ENCODE results near the gene ANO10. TPM values are rescaled to one million over a fixed set of nuclear protein-coding genes. Genes with fewer than 3 reads are reported as not detected.

Gene ANO10
- total RNA-seq, 1 experiment from 2014 or later = 26.6 TPM

DNA sequence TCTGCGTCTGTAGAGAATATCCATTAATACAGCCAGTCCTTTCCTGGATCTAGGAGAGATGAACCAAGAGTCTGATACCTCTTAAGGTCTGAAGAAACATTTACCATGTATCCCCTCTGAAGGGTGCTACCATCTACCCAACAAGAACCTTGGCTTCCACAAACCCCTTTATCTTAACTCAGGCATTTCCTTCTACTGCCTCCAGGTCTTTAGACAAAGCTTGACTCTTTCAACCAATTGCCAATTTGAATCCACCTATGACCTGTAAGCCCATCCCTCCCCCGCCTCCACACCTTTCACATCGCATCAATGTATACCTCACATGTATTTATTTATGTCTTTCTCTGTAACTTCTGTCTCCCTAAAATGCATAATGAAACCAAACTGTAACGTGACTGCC, 196.0 kb downstream of the ANO10 start:
- H3K27me3 ChIP-seq (ENCODE audit: control insufficient read depth, insufficient read depth, low read length) = no peaks in the 10 kb centered on the region
- H3K9me3 ChIP-seq (ENCODE audit: control insufficient read depth, insufficient read depth, low read depth, low read length) = no peaks in the 10 kb centered on the region
- CTCF ChIA-PET = no interaction called here
- no peak for TF ChIP-seq POLR2AphosphoS5 (IDR thresholded peaks at IDR 0.05; ENCODE audit: low read depth, low read length)
- no peaks in the 10 kb centered on the region for H3K36me3 ChIP-seq (ENCODE audit: control insufficient read depth, insufficient read depth, low read length)
- DNase-seq (ENCODE audit: low read depth, low spot score) (no peak), ATAC-seq (no peak)
- in situ Hi-C loops (cut with HindIII; ENCODE audit: low pct_unique_long_range_greater_than_20kb, low sequenced_read_pairs) (no loop called here), intact Hi-C loops (cut with micrococcal nuclease; ENCODE audit: unreplicated experiment) (no loop called here)
- POLR2A ChIA-PET = no interaction called here
- H3K4me1 ChIP-seq (ENCODE audit: control insufficient read depth, insufficient read depth, low read length) = no peaks in the 10 kb centered on the region
- no TSS peak for BruUV-seq (replicated peaks)
- no peak overlapping the region for H3K4me3 ChIP-seq (ENCODE audit: low read depth in 2 of 2, low read length in 2 of 2)
- H3K27ac ChIP-seq (ENCODE audit: low read length) = no peak overlapping the region

DNA sequence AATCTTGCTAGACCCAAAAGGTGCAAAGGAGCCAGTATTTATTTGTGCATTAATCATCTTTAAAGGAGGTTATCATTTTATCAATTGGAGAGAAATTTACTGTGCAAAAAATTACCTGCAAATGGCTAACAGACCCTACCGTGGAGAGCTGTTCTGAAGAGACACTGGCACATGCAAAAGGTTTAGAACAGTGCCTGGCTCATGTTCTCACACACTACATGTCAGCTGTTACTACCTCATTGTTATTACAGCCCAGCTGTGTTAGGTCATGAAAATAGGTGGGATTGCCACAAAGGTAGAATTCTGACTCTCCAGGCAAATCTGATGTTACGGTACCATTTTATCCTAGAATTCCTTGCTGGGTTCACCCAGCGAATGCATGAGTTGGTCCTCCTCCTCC, 198.2 kb downstream of the ANO10 start:
- ATAC-seq (no peak), DNase-seq (ENCODE audit: low read depth, low spot score) (no peak)
- in situ Hi-C loops (cut with HindIII; ENCODE audit: low pct_unique_long_range_greater_than_20kb, low sequenced_read_pairs) = no loop called here
- H3K27me3 ChIP-seq (ENCODE audit: control insufficient read depth, insufficient read depth, low read length) = no peaks in the 10 kb centered on the region
- CTCF ChIA-PET = no interaction called here
- POLR2A ChIA-PET = no interaction called here
- no peaks in the 10 kb centered on the region for H3K36me3 ChIP-seq (ENCODE audit: control insufficient read depth, insufficient read depth, low read length)
- intact Hi-C loops (cut with micrococcal nuclease; ENCODE audit: unreplicated experiment) = no loop called here
- no peaks in the 10 kb centered on the region for H3K9me3 ChIP-seq (ENCODE audit: control insufficient read depth, insufficient read depth, low read depth, low read length)
- H3K4me1 ChIP-seq (ENCODE audit: control insufficient read depth, insufficient read depth, low read length) = no peaks in the 10 kb centered on the region
- H3K27ac ChIP-seq (ENCODE audit: low read length) = no peak overlapping the region
- no peak for TF ChIP-seq POLR2AphosphoS5 (IDR thresholded peaks at IDR 0.05; ENCODE audit: low read depth, low read length)
- no peak for TF ChIP-seq TCF7L2 (IDR thresholded peaks at IDR 0.05; ENCODE audit: low read depth, low read length)
- TF ChIP-seq SIN3A (IDR thresholded peaks at IDR 0.05; ENCODE audit: borderline replicate concordance, insufficient read depth, low read depth, low read length) = no peak
- TF ChIP-seq, protein P1, sequence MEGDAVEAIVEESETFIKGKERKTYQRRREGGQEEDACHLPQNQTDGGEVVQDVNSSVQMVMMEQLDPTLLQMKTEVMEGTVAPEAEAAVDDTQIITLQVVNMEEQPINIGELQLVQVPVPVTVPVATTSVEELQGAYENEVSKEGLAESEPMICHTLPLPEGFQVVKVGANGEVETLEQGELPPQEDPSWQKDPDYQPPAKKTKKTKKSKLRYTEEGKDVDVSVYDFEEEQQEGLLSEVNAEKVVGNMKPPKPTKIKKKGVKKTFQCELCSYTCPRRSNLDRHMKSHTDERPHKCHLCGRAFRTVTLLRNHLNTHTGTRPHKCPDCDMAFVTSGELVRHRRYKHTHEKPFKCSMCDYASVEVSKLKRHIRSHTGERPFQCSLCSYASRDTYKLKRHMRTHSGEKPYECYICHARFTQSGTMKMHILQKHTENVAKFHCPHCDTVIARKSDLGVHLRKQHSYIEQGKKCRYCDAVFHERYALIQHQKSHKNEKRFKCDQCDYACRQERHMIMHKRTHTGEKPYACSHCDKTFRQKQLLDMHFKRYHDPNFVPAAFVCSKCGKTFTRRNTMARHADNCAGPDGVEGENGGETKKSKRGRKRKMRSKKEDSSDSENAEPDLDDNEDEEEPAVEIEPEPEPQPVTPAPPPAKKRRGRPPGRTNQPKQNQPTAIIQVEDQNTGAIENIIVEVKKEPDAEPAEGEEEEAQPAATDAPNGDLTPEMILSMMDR (IDR thresholded peaks at IDR 0.05) = no peak
- no peak overlapping the region for H3K4me3 ChIP-seq (ENCODE audit: low read depth in 2 of 2, low read length in 2 of 2)
- no TSS peak for BruUV-seq (replicated peaks)

DNA sequence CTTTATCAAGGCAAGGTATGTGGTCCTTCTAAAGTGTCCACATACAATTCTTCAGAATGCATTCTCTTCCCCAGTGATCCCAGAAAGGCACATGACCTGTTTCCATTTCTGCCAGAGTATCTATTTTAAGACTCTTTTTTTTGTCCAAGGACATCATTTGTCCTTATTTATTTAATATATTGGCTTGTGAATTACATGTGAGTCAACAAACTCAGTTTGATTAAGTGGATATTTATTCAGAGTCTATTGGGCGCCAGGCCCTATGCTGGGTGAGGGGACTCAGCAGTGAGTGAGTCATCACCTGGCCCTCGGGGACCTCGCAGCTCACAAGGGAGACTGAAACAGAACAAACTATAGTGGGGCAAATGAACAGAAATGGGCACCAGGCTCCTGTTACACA, 198.7 kb downstream of the ANO10 start:
- CTCF ChIA-PET = no interaction called here
- Histone ChIP-seq H3K4me1 (ENCODE audit: control insufficient read depth, insufficient read depth, low read length) (no peaks in the 10 kb centered on the region), H3K27me3 (ENCODE audit: control insufficient read depth, insufficient read depth, low read length) (no peaks in the 10 kb centered on the region), H3K27ac (ENCODE audit: low read length) (no peak overlapping the region), H3K9me3 (ENCODE audit: control insufficient read depth, insufficient read depth, low read depth, low read length) (no peaks in the 10 kb centered on the region), H3K4me3 (ENCODE audit: low read depth in 2 of 2, low read length in 2 of 2) (no peak overlapping the region), H3K36me3 (ENCODE audit: control insufficient read depth, insufficient read depth, low read length) (no peaks in the 10 kb centered on the region)
- ATAC-seq (no peak), DNase-seq (ENCODE audit: low read depth, low spot score) (no peak)
- in situ Hi-C loops (cut with HindIII; ENCODE audit: low pct_unique_long_range_greater_than_20kb, low sequenced_read_pairs) (no loop called here), intact Hi-C loops (cut with micrococcal nuclease; ENCODE audit: unreplicated experiment) (no loop called here)
- no TSS peak for BruUV-seq (replicated peaks)
- TF ChIP-seq TCF7L2 (IDR thresholded peaks at IDR 0.05; ENCODE audit: low read depth, low read length) (no peak), SIN3A (IDR thresholded peaks at IDR 0.05; ENCODE audit: borderline replicate concordance, insufficient read depth, low read depth, low read length) (no peak), POLR2AphosphoS5 (IDR thresholded peaks at IDR 0.05; ENCODE audit: low read depth, low read length) (no peak)
- TF ChIP-seq, protein P2, sequence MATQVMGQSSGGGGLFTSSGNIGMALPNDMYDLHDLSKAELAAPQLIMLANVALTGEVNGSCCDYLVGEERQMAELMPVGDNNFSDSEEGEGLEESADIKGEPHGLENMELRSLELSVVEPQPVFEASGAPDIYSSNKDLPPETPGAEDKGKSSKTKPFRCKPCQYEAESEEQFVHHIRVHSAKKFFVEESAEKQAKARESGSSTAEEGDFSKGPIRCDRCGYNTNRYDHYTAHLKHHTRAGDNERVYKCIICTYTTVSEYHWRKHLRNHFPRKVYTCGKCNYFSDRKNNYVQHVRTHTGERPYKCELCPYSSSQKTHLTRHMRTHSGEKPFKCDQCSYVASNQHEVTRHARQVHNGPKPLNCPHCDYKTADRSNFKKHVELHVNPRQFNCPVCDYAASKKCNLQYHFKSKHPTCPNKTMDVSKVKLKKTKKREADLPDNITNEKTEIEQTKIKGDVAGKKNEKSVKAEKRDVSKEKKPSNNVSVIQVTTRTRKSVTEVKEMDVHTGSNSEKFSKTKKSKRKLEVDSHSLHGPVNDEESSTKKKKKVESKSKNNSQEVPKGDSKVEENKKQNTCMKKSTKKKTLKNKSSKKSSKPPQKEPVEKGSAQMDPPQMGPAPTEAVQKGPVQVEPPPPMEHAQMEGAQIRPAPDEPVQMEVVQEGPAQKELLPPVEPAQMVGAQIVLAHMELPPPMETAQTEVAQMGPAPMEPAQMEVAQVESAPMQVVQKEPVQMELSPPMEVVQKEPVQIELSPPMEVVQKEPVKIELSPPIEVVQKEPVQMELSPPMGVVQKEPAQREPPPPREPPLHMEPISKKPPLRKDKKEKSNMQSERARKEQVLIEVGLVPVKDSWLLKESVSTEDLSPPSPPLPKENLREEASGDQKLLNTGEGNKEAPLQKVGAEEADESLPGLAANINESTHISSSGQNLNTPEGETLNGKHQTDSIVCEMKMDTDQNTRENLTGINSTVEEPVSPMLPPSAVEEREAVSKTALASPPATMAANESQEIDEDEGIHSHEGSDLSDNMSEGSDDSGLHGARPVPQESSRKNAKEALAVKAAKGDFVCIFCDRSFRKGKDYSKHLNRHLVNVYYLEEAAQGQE (IDR thresholded peaks at IDR 0.05; ENCODE audit: insufficient read depth in 1 of 2, low read depth in 2 of 2, low read length in 1 of 2) = no peak
- TF ChIP-seq, protein P1 (IDR thresholded peaks at IDR 0.05) = no peak
- POLR2A ChIA-PET = no interaction called here

Data from Panc1 (cell line).